Stimulated activated CD4-positive, alpha-beta T cell treated with anti-CD3 and anti-CD28 coated beads, TNF-alpha, amount 100 ng/mL, for 4 hours (primary cell): ENCODE measurements around the gene EML3.

ENCODE experiments used
- DNase-seq, 3 experiments: peaks; one replicate each; pipeline ENCODE4 v3.0.0-alpha.2; 2020; ENCODE audit warnings: low read depth in 3 of 3

Gene EML3

DNA sequence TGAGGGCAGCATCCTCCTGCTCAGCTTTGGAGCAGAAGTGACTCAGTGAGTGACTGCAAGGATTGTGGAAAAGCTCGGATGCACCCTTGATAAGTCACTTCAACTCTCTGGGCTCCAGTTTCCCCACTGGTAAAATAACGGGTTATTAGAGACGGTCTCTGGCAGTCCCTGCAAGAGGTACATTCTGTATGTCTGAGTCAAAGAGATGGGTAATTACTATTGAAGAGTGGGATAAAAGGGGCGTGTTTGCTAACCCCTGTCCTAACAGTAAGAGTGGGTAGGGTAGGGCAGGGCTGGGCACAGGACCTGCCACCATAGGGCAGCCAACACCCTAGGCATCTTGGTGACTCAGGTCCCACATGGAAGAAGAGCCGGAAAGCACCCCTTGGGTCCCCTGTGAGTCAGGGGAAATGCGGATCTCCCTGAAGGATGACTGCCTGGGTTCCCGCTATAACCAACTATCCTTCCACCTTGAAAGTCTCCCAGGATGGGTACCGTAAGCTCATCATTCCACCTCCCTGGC lies 58.7 kb downstream of the EML3 start:
- DNase-seq = no peak

DNA sequence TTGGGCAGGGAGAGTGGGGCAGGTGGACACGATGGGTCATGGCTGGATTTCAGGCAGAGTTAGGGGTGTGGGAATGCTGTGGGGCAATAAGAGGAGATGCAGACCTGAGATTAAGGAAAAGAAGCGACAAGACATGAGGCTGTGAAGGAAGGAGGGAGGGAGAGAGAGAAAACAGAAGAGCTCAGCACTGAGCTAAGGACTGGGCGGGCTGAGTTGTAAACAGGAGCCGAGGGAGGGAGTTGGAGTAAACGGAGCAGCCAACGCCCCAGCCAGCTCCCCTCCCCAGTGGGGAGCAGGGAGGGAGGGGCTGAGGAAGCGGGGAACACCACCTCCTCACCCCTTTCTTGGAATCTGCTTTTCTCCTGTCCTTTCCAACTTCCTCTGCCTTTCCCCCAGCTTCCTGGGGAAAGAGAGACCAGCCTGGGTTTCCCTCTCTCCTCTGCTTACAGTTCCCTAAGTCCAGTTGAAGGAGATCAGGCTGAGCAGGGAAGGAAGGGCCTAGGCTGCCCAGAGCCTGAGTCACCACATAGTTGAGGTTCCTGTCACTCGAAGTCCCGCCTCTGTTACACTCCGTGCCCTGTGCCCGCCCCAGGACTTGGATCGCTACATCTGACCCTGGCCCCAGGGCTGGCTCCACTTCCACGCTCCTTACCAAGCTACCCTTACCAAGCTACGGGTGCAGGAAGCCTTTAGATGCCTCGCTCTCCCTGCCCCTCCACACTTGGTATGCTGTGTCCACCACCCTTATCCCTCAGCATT lies 59.3 kb downstream of the EML3 start:
- DNase-seq = no peak

- DNase-seq = no peak
Measured at GRCh38 chr11:62552485-62553079, 60.0 kb downstream of the EML3 start.
